8988T (cell line): ENCODE data around the gene LRG1.

Experiments used
- DNase-seq: peaks from one replicate; pipeline ENCODE4 v3.0.0; 2011

Gene LRG1

DNA sequence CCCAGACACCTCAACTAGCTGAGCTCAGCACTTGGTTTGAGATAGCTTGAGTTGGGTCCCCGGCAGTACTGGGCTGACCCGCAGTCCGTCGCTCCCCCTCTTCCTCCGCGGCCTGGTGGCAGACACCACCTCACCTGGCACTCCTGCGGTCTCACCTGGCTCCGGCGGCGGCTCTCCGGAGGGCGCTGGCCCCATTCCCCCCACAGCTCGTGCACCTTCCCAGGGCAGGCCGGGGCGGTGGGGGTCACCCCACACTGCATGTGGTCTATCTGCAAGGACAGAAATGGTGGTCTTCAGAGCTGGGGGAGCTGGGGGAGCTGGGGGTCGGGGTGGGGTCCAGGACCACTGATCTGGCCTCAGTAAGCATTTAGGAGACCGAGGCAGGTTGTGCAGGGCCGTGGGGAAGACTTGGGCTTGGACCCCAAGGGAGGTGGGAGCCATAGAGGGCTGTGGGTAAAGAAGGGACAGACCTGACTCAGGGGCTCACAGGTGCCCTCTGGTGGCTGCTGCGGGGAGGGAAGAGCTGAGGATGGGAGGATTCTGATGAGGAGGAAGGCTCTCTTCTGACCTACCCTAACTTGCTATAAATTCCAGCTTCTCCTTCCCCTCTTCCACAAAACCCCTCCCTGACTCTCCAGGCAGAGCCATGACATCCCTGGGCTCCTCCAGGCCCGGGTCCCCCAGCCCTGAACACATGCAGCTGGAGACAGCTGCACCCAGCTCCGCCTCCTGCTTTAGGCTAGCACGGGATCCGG is 14.9 kb downstream of the LRG1 start:
- peak; percentile 78 for DNase-seq

DNA sequence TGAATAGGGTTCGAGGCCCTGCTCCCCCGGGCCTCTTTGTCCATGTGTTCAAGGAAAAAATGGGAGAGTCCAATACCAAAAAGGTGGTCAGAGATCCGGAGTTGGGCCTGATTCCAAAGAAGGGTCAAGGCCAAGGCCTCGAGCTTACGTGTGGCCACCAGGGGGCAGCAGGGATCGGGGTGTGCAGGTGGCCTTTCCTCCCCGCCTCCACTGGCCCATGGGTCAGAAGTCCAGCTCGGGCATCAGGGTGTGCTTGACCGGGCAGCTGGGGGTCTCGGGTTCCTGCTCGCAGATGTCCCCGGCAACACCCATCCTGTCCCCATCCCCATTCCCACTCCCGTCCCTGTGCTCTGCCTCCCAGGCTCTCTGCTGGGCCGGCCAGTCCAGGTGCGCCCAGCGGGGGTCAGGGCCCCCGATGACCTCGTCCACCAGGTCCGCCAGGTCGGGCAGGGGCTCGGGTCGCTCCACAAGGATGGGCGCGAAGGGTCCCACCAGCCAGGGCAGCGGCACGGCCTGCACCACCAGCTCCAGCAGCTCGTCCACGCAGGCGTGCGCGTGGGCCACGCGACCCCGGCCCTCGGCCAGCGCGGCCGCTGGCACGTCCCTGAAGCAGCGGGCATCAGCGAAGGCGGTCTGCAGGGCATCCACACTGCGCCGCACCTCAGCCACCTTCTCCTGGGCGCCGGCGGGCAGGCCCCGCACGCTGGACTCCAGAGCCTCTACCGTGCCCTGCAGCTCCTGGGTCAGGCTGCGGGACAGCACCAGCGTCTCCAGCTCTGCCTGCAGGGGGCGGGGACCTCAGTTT is 16.3 kb downstream of the LRG1 start:
- DNase-seq = peak; percentile 64

DNA sequence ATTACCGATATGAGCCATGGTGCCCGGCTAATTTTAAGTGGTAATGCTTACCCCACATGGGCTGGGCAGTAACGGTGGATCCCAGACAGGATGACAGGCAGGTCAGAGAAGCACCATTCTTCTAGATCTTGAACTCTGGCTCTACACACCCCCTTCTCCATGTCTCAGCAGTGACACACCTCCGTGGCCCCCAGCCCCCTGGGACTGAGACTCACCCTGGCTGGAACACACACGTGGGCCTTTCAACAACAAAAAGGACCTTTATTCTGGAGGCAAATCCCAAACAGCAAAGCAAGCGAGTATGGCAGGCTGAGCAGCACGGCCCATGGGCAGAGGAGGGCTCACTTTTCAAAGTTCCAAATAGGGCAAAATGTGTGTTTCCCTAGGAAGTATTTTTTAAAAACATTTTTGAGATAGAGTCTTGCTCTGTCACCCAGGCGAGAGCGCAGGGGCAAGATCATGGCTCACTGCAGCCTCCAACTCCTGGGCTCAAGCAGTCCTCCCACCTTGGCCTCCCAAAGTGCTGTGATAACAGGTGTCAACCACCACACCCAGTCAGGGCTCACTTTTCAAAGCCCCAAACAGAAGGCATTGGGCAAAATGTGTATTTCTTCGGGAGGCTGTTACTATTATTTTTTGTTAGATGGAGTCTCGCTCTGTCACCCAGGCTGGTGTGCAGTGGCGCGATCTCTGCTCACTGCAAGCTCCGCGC is 17.4 kb downstream of the LRG1 start:
- DNase-seq = no peak

DNA sequence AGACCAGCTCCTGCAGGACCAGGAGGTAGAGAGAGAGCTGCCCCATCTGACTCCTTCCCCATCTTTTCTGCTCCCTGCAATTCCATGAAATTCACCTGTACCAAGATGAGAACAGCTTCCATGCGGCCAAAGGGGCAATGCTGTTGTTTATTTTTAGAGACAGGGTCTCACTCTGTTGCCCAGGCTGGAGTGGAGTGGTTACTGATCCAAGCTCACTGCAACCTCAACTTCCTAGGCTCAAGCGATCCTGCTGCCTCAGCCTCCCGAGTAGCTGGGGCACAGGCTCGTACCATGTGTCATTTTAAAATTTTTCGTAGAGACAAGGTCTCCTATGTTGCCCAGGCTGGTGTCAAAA is 18.0 kb downstream of the LRG1 start:
- DNase-seq = no peak

- DNase-seq = no peak
Measured at GRCh38 chr19:4521170-4521887, 18.5 kb downstream of the LRG1 start.

- DNase-seq = no peak
Measured at GRCh38 chr19:4519521-4520277, 20.1 kb downstream of the LRG1 start.

GRCh38 chr19:4519172-4519496 is 20.7 kb downstream of the LRG1 start:
- DNase-seq = no peak

DNA sequence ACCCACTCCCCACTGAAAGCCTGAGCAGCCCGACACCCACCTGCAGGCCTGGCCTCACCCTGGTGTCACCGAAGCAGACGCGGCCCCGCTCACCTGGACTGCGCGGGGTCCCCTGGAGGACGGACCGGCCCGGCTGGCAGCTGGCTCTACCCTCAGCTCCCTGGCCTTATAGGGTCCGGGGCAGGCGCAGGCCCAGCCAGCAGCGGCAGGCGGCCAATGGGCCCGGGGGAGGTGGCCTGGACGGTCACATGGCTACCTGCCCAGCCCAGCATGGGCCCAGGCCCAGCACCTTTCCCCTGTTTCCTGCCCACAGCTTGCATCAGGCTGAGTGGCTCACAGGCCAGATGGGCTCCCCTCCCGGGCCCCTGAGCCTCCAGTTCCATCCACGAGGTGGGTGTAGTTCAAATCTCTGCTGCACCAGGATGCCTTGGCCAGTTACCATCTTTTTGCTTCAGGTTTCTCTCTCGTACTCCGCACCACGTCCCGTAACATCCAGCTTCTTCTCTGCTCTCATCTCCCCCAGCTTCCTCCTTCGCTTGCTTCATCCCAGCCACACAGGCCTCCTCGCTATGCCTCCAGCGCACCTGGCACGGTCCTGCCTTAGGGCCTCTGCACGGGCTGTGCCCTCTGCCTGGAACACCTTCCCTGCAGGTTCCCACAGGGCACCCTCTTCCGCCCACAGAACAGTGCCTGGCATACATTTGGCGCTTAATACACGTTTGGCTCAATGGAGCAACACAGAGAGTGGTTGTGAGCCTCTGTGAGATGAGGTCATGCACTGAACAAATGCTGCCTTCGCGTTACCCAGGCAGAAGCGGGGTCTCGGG is 21.3 kb downstream of the LRG1 start, which contains the start of gene PLIN4:
Gene PLIN4, minus strand, starts transcription at position 142 of the 827 bp plus-strand sequence. CDS start 214 bp downstream, outside the sequence.
- no peak for DNase-seq

DNA sequence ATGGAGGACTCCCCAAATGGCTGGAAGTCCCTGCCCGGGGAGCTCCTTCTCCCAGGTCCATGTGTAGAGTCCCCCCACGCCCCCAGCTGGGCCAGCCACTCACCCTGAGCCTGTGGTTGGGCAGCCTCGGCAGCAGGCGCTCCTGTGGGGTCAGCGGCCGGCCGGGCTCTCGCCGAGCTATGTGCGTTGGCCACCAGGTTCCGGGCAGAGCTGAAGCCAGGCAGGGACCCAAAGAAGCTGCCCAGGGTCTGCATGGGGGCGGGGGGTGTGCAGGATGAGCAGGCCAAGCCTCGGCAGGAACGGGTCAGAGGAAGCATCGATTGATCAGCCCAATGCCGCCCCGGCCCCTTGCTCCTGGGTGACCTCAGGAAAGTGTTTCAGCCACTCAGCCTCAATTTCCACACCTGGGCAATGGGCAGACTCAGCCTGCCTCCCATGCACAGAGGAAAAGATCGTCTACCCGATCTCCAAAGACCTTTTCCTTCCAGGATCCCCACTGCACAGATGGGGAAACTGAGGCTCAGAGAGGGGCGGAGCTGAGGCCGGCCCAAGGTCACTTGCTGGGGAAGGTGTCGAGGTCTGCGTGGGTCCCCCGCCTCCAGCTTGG is 22.3 kb downstream of the LRG1 start:
- no peak for DNase-seq

DNA sequence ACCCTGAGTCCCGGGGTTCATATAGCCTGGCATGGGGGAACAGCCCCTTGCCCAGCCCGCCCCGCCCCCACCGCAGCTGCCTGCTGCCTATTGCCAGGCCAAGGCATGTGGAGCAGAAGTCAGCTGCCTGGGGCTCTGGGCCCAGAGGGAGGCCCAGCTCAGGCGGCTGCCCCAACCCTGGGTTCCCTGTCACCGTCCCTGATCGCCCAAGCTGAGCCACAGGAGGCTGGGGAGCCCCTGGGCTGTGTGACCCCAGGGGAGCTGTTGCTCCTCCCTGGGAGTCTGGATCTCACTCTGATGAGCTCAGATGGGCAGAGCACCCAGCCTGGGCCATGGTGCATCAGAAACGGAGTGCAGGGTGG is 22.9 kb downstream of the LRG1 start:
- no peak for DNase-seq

- DNase-seq = no peak
Measured at GRCh38 chr19:4516199-4516938, 23.5 kb downstream of the LRG1 start.

DNA sequence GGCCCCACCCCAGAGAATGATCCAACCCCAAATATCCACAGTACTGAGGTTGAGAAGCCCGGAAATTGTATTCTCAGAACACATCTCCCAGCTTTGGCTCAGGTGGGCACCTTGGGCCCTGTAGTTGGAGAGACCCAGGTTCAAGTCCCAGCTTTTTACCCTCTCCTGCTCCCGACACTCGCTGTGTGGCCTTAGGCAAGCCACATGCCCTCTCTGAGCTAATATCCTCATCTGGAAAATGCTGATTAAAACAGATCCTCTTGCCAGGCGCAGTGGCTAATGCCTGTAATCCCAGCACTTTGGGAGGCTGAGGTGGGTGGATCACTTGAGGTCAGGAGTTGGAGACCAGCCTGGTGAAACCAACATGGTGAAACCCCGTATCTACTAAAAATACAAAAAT is 24.1 kb downstream of the LRG1 start:
- DNase-seq = no peak

GRCh38 chr19:4513248-4513647 is 26.6 kb downstream of the LRG1 start:
- DNase-seq = no peak

DNA sequence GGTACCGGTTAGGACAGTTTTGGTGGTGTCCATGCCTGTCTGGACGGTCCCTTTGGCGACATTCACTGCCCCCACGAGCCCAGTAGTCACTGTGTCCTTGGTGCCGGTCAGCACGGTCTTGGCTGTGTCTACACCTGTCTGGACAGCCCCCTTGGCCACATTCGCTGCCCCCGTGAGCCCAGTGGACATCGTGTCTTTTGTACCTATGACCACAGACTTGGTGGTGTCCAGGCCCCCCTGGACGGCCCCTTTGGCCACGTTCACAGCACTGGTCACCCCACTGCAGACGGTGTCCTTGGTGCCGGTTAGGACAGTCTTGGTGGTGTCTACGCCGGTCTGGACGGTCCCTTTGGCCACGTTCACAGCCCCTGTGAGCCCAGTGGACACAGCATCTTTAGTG is 27.8 kb downstream of the LRG1 start:
- DNase-seq = no peak

DNA sequence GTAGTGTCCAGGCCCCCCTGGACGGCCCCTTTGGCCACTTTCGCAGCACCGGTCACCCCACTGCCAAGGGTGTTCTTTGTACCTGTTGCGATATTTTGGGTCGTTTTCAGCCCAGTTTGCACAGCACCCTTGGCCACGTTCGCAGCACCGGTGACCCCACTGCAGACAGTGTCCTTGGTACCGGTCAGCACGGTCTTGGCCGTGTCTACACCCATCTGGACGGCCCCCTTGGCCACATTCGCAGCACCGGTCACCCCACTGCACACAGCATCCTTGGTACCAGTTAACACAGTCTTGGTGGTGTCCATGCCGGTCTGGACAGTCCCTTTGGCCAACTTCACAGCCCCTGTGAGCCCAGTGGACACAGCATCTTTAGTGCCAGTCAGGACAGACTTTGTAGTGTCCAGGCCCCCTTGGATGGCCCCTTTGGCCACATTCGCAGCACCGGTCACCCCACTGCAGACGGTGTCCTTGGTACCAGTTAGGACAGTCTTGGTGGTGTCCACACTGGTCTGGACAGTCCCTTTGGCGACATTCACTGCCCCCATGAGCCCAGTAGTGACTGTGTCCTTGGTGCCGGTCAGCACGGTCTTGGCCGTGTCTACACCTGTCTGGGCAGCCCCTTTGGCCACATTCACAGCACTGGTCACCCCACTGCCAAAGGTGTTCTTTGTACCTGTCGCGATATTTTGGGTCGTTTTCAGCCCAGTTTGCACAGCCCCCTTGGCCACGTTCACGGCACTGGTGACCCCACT is 28.4 kb downstream of the LRG1 start:
- DNase-seq = no peak

DNA sequence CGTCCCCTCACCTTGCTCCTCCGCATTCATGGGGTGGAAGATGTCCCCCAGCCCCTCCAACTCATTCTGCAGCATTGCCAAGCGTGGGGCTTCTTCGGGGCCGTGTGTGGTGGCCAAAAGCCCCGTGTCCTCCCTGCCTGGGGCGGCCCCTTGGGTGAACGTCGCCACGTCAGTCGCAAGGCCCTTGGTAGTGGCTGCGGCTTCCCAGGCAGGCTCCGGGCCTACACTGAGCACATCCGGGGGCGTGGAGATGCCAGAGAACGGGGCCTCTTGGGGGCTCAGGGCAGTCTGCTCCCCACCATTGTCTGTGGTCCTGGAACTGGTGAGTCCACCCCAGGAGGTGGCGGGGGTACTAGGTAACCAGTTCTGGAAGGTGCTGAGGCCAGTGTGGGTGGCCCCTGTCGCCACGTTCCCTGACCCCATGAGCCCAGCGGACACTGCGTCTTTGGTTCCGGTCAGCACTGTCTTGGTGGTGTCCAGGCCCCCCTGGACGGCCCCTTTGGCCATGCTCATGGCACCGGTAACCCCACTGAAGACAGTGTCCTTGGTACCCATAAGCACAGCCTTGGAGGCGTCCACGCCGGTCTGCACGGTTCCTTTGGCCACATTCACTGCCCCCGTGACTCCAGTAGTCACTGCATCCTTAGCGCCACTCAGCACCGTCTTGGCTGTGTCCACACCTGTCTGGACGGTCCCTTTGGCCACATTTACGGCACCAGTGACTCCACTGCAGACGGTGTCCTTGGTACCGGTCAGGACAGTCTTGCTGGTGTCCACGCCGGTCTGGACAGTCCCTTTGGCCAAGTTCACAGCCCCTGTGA is 29.2 kb downstream of the LRG1 start:
- DNase-seq = no peak

GRCh38 chr19:4508698-4509097 is 31.1 kb downstream of the LRG1 start:
- DNase-seq = no peak

- DNase-seq = no peak
Measured at GRCh38 chr19:4507804-4508203, 32.0 kb downstream of the LRG1 start.

- DNase-seq = no peak
Measured at GRCh38 chr19:4507150-4507452, 32.7 kb downstream of the LRG1 start.
